ENCODE results near the gene RORC. TPM values are rescaled to one million over a fixed set of nuclear protein-coding genes. Genes with fewer than 3 reads are reported as not detected.

Gene RORC
- total and polyA plus RNA-seq, 2 donors (not counting 1 experiment from before 2014, with no cell fraction given), result 0.17 TPM; not detected in 1

- Histone ChIP-seq H3K27ac (ENCODE audit: insufficient read depth, low read length) (no peak overlapping the region), H3K4me2 (ENCODE audit: extremely low read depth, insufficient read depth, low read length) (no peak overlapping the region), H3K36me3 (ENCODE audit: control insufficient read depth, insufficient read depth, low read length) (no peaks in the 10 kb centered on the region), H3K4me3 (replicated peaks in 1 of 4; ENCODE audit: control extremely low read depth in 1 of 4, insufficient read depth in 1 of 4, low read depth in 3 of 4, low read length in 4 of 4) (no peak overlapping the region), H3K9me3 (ENCODE audit: control insufficient read depth, insufficient read depth, low read depth, low read length) (no peaks in the 10 kb centered on the region), H3K27me3 (ENCODE audit: control insufficient read depth, insufficient read depth, low read length) (peaks cover 18% of the 10 kb centered on the region), H3K79me2 (ENCODE audit: control insufficient read depth, insufficient read depth, low read length) (no peaks in the 10 kb centered on the region), H2AFZ (ENCODE audit: low read length) (no peak overlapping the region), H3K4me1 (ENCODE audit: control insufficient read depth, extremely low read depth, insufficient read depth, low read length) (no peaks in the 10 kb centered on the region), H3K9ac (ENCODE audit: insufficient read depth, low read length) (no peak overlapping the region), H4K20me1 (ENCODE audit: control insufficient read depth, extremely low read depth, insufficient read depth, low read length) (no peaks in the 10 kb centered on the region)
- no peak for DNase-seq (ENCODE audit: low read depth in 2 of 2)
- TF ChIP-seq EZH2 (IDR thresholded peaks at IDR 0.05; ENCODE audit: low read length, missing control alignments) (no peak), CTCF (conservative IDR thresholded peaks at IDR 0.05 in 1 of 2, IDR thresholded peaks at IDR 0.05 in 1 of 2; ENCODE audit: low read depth in 1 of 2, low read length in 2 of 2) (no peak)
Observed at GRCh38 chr1:151825204-151825603, 6.4 kb downstream of the RORC start.

GRCh38 chr1:151823175-151823574 lies 8.4 kb downstream of the RORC start:
- no peak overlapping the region for H3K9ac ChIP-seq (ENCODE audit: insufficient read depth, low read length)
- no peaks in the 10 kb centered on the region for H3K9me3 ChIP-seq (ENCODE audit: control insufficient read depth, insufficient read depth, low read depth, low read length)
- peaks cover 18% of the 10 kb centered on the region for H3K27me3 ChIP-seq (ENCODE audit: control insufficient read depth, insufficient read depth, low read length)
- no peaks in the 10 kb centered on the region for H3K4me1 ChIP-seq (ENCODE audit: control insufficient read depth, extremely low read depth, insufficient read depth, low read length)
- H3K36me3 ChIP-seq (ENCODE audit: control insufficient read depth, insufficient read depth, low read length), result no peaks in the 10 kb centered on the region
- TF ChIP-seq CTCF (conservative IDR thresholded peaks at IDR 0.05 in 1 of 2, IDR thresholded peaks at IDR 0.05 in 1 of 2; ENCODE audit: low read depth in 1 of 2, low read length in 2 of 2) (no peak), EZH2 (IDR thresholded peaks at IDR 0.05; ENCODE audit: low read length, missing control alignments) (no peak)
- DNase-seq (ENCODE audit: low read depth in 2 of 2), result no peak
- no peak overlapping the region for H2AFZ ChIP-seq (ENCODE audit: low read length)
- no peak overlapping the region for H3K4me2 ChIP-seq (ENCODE audit: extremely low read depth, insufficient read depth, low read length)
- no peaks in the 10 kb centered on the region for H3K79me2 ChIP-seq (ENCODE audit: control insufficient read depth, insufficient read depth, low read length)
- H4K20me1 ChIP-seq (ENCODE audit: control insufficient read depth, extremely low read depth, insufficient read depth, low read length), result no peaks in the 10 kb centered on the region
- H3K4me3 ChIP-seq (replicated peaks in 1 of 4; ENCODE audit: control extremely low read depth in 1 of 4, insufficient read depth in 1 of 4, low read depth in 3 of 4, low read length in 4 of 4), result no peak overlapping the region
- H3K27ac ChIP-seq (ENCODE audit: insufficient read depth, low read length), result no peak overlapping the region

GRCh38 chr1:151822404-151822803 lies 9.2 kb downstream of the RORC start:
- no peaks in the 10 kb centered on the region for H4K20me1 ChIP-seq (ENCODE audit: control insufficient read depth, extremely low read depth, insufficient read depth, low read length)
- no peaks in the 10 kb centered on the region for H3K79me2 ChIP-seq (ENCODE audit: control insufficient read depth, insufficient read depth, low read length)
- no peak overlapping the region for H2AFZ ChIP-seq (ENCODE audit: low read length)
- peaks cover 18% of the 10 kb centered on the region for H3K27me3 ChIP-seq (ENCODE audit: control insufficient read depth, insufficient read depth, low read length)
- no peak overlapping the region for H3K4me2 ChIP-seq (ENCODE audit: extremely low read depth, insufficient read depth, low read length)
- H3K4me1 ChIP-seq (ENCODE audit: control insufficient read depth, extremely low read depth, insufficient read depth, low read length), result no peaks in the 10 kb centered on the region
- H3K36me3 ChIP-seq (ENCODE audit: control insufficient read depth, insufficient read depth, low read length), result no peaks in the 10 kb centered on the region
- no peak overlapping the region for H3K27ac ChIP-seq (ENCODE audit: insufficient read depth, low read length)
- H3K9me3 ChIP-seq (ENCODE audit: control insufficient read depth, insufficient read depth, low read depth, low read length), result no peaks in the 10 kb centered on the region
- no peak for DNase-seq (ENCODE audit: low read depth in 2 of 2)
- H3K4me3 ChIP-seq (replicated peaks in 1 of 4; ENCODE audit: control extremely low read depth in 1 of 4, insufficient read depth in 1 of 4, low read depth in 3 of 4, low read length in 4 of 4), result no peak overlapping the region
- TF ChIP-seq CTCF (conservative IDR thresholded peaks at IDR 0.05 in 1 of 2, IDR thresholded peaks at IDR 0.05 in 1 of 2; ENCODE audit: low read depth in 1 of 2, low read length in 2 of 2) (no peak), EZH2 (IDR thresholded peaks at IDR 0.05; ENCODE audit: low read length, missing control alignments) (no peak)
- H3K9ac ChIP-seq (ENCODE audit: insufficient read depth, low read length), result no peak overlapping the region

Data from fibroblast of lung (primary cell).